ENCODE results near the gene TMEM79.
A peak's percentile ranks its signal among the peaks of the same experiment; 100 is the strongest.

TMEM79 gene

DNA sequence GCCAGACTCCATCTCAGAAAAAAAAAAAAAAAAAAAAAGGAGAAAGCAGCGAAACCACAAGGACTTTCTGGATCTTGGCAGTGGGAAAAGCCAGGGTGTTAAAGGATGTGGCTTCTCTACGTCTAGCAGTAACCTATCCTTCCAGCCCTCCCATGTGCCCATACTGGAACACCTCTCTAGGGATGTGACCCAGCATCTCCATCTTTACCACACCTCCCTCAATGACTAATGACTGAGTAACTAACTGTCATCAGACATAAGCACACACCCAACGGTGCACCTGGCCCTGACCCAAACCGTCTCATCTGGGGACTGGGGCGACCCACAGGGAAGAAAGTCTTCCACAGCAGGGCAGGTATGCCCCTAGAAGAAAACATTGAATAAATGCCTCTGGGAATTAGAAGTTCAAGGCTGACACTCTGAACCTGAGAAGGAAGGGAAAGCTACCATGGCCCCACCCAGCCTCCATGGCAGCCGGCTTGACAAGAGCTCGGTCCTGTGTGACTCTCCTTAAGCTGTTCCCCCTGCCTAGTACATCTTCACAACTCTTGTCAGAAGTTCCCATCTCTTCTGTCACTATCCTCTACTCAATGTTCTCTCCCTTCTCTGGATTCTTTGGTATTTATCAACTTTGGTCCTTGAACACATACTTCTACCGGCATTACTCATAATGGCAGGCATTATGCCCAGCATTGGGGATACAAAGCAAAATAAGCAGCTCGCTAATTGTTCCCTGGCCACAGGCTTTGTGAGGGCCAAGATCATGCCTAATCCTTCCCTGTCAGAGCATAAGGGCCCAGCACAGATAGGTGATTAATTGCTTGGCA, 21.5 kb upstream of the TMEM79 start:
- DNase-seq (ENCODE audit: low spot score) = no peak

DNA sequence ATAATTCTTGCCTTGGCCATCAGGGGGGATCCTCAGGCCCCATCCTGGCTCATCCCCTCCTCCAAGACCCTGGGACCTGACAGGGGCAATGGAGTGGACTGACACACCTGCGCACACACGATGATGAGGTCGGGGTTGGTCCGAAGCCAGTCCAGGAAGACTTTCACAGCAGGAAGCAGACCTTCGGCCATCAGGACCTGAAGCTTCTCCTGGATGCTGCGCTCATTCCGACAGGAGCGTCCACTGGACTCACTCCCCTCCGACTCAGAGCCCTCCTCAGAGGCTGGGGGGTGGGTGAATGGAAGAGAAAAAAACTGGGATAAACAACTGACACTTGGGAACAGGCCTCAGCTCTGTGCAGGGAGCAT, 20.9 kb upstream of the TMEM79 start:
- no peak for DNase-seq (ENCODE audit: low spot score)

DNA sequence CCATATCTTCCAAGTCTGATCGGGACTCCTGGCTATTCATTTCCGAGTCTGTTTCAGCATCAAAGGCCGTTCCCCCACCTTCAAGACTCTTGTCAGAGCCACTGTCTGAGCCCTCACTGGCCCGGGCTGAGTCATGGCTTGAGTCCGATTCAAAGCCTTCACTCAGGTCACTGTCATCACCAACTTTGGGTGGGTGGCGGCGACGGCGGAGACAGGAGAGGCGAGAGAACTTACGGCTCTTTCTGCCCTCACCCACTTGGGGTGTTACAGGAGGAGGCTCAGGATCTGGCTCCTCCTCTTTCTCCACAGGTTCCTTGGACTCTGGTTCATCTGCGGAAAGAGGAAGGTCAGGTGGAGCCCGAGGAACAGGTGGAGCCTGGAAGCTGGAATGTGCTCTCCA, 18.1 kb upstream of the TMEM79 start:
- DNase-seq (ENCODE audit: low spot score) = no peak

DNA sequence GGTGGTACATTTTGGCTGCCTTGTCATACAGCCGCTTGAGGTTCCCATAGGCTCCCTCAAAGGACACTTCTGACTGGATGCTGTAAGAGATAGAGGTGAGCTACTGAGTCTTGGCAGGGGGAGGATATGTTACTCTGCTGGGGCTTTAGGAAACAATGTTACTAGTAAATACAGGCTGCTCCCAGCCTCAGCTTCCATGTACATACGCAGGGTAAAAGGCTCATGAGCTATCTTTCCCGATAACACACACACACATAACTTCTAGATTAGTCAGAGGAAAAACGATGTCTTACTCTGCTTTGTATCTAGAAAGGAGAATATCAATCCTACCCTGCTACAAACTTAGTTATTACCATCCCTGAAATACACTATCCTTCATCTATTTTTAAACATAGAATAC, 15.8 kb upstream of the TMEM79 start:
- DNase-seq (ENCODE audit: low spot score) = no peak

DNA sequence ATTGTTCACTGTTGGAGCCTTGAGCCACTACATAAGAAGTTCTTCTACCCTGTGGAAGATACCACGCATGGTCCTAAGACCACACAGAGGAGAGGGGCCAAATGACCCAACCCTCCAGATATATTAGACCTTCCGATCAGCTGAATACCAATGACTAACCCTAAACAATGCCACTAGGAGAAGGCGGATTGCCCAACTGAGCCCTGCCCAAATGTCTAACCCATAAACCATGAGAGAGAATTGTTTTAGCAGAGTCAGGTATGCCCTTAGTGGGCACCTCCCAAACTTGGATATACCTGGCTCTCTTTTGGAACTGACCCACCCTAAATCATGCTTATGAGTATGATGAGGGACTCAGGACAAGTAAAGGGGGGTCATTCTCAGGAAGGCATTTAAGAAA, 13.8 kb upstream of the TMEM79 start:
- DNase-seq (ENCODE audit: low spot score) = no peak

DNA sequence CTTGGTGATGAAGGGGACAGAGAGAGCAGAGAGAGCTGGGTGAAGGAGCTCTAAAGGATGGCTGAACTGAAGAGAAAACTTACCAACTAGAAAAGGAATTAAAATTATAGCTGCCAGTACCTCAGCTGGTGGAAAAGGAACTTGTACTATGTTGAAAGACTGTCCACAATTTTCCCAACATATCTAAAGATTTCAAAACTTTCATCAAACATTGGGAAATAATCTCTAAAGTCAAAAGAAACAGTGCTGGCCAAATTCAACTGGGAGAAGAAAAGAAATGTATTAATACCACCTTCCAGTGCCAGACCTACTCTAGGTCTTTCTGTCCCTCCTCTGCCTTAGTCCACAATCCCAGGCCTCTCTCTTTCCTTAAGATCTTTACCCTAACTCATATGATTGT, 7.6 kb upstream of the TMEM79 start:
- DNase-seq (ENCODE audit: low spot score) = no peak

DNA sequence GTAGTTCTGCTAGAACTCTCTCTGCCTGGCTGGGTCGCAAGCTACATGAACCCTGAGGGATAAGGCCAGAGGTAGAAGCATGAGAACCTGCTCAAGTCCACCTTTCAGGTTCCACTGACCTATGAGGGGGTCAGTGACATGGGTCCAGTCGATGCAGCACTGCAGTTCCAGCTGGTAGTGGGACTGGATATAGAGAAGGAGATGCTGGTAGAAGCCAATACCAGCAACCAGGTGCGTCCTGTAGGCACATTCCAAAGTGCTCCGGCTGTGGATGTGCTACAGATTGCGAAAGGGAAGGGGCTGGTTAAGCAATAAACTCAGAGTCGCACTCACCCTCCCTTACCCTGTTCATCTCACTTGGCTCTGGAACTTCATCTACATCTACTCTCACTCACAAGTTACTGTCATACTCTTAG, 7.2 kb upstream of the TMEM79 start:
- DNase-seq (ENCODE audit: low spot score) = no peak

DNA sequence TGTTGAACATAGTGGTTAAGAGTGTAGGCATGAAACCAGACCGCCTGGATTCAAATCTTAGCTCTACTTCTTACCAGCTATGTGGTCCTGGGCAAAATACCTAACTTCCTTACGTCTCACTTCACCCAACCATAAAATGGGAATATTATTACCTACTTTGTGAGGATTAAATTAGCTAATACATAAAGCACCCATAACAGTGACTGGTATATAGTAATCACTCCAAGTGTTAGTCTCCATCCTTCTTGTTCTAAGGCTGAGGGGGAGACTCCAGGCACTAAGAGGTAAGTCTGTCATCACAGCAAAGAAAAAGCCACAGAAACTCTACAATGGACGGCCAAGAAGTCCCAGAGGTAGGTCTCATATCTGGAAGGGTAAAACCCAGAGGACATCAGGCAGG, 4.3 kb upstream of the TMEM79 start:
- DNase-seq (ENCODE audit: low spot score) = no peak

DNA sequence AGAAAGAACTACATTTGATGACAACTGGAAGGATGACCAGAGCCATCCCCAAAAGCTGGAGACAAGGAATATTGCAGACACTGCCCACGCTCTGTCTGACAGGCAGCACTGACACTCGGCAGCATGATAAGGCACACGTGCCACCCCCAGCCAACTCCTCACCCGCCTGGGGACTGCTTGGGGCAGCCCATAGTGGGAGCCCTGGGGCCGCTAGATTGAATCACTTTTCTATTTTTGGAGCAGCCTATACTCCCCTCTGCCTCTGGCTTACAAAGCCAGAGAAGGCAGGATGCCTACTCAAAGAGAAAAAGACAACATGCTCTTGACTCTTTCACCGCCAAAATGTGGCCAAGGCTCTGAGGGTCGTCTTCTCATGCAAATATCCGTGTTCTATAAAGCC, 2.8 kb upstream of the TMEM79 start:
- no peak for DNase-seq (ENCODE audit: low spot score)

DNA sequence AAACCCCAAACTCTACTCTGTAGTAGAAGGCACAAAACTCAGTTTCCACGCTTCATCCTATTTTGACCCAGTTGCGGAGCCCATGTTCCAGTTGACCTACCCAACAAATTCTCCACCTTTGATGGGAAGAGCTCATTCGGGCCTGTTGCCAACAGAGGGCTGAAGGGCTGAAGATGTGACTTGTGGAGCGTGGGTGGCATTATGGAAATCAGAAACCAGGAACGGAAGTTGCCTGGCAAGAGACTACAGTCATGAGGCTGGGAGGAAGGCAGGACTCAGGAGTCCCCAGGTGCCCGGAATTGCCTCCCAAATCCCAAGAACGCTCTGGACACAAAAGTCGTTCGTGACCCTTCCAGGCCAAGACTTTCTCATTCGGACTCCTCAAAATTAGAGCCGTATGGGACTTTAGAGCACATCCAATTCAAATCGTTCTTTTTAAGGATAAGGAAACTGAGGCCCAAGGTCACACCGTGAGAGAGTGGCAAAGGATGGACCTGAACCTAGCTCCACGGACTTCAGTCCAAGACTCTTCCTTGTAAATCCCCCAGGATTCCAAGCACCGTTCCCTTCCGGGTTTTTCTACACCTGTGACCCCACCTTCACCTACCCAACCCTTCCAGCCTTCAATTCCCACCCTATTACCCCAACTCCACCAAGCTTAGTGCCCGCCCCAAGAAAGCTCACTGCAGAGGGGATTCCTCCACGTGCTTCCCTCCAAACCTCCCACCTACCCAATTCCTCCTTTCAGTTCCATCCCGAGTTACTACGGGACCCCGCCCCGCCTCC, 2.2 kb upstream of the TMEM79 start:
- no peak for DNase-seq (ENCODE audit: low spot score)

DNA sequence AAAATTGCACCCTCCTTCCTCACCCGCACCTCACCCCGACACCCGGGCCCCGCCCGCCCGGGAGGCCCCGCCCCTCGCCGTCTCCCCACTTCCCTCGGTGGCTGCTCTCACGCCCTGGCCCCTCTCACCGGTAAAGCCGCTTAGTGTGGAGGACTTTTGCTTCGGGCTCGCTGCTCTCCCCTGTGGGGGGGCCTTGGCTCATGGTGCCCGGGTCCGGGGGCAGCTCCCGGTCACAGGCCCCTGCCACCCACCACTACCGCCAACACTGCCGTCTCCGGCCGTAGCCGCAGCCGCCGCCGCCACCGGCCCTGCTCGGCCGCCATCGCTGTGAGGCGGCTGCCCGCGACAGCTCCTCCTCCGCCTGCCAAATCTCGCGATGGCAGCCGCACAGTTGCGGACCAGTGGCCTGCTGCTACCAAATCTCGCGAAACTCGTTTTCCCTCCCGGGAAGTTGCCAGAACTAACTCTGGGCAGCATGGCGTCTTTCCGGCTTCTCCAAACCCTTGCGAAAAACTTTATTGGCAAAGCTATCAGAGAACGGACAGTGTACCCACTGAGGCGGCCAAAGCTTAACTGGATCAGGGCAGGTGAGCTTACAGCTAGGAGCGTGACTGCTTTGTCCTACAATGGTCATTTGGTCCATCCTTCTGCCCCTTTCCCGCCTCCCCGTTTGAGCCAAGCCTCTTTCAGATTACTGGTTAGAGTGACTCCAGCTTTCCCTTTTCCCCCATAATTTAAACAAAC, 1.5 kb upstream of the TMEM79 start, which contains the start of gene SMG5:
SMG5 (minus strand) TSS at position 347 of the 744 bp plus-strand sequence; CDS start at position 202, 145 bp downstream.
- peak; percentile 95 for DNase-seq (ENCODE audit: low spot score)

DNA sequence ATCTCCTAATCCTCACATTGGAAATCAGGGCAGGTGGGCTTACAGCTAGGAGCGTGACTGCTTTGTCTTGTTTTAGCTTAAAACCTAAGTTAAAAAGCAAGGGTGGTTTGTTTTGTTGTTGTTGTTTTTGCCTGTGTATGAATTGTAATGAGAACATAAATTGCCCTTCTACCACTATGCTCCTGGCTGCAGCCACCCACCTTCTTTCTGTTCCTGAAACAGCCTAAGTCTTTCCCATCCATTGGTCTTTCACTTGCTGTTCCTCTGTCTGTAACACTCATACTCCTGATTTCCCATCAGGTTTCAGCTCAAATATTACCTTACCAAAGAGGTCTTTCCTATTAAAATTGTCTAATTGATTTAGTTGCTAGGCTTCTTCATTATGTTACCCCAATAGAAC, 604 bp upstream of the TMEM79 start:
- no peak for DNase-seq (ENCODE audit: low spot score)

DNA sequence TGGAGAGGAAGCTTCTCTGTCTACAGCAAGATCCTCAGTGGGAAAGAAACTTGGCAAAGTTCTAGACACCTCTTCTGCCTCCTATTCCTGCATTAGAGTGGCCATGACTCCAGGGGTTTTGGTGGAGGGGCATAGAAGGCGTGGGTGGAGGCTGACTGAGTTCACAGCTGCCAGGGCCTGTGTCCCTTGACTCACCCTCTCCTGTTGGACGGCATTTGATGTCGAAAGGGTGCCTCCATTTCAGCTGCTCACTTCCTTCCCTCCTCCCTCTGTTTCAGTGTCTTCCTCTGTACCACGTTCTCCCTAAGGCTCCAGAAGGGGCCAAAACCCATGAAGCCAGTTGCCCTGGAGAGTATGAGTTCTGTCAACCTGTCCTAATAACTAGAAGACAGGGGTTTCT, 632 bp downstream of the TMEM79 start:
- no peak for DNase-seq (ENCODE audit: low spot score)

DNA sequence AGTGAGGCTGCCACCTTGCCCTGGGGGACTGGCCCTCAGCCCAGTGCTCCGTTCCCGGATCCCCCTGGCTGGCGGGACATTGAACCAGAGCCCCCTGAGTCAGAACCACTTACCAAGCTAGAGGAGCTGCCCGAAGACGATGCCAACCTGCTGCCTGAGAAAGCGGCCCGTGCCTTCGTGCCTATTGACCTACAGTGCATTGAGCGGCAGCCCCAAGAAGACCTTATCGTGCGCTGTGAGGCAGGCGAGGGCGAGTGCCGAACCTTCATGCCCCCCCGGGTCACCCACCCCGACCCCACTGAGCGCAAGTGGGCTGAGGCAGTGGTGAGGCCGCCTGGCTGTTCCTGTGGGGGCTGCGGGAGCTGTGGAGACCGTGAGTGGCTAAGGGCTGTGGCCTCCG, 1.3 kb downstream of the TMEM79 start:
- no peak for DNase-seq (ENCODE audit: low spot score)

DNA sequence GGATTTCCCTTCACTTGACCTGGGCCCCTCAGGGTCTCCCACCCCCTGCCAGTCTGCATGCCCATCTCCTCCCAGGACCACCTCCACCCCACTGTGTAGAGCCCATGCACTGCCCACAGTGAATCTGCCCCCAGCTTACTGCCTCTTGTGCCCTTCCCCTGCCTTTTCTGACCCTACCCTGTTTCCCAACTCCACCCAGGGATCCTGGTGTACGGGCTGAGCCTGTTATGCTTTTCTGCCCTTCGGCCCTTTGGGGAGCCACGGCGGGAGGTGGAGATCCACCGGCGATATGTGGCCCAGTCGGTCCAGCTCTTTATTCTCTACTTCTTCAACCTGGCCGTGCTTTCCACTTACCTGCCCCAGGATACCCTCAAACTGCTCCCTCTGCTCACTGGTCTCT, 1.9 kb downstream of the TMEM79 start:
- DNase-seq (ENCODE audit: low spot score) = no peak

DNA sequence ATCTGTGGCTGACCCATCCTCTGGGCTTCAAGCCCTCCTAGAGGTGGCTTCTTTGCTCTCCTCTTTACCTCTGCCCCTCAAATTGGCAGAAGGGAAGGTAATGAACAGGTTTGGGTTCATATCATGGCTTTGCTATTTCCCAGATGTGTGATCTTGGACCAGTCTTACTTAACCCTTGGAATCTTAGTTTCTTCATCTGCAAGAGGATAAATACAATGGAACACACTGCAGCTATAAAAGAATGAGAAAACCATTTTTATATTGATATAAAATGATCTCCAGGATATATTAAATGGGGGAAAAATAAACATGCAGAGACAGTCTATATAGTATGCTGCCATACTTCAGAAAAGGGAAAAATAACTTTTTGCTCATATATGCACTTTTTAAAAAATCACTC, 5.7 kb downstream of the TMEM79 start:
- no peak for DNase-seq (ENCODE audit: low spot score)

DNA sequence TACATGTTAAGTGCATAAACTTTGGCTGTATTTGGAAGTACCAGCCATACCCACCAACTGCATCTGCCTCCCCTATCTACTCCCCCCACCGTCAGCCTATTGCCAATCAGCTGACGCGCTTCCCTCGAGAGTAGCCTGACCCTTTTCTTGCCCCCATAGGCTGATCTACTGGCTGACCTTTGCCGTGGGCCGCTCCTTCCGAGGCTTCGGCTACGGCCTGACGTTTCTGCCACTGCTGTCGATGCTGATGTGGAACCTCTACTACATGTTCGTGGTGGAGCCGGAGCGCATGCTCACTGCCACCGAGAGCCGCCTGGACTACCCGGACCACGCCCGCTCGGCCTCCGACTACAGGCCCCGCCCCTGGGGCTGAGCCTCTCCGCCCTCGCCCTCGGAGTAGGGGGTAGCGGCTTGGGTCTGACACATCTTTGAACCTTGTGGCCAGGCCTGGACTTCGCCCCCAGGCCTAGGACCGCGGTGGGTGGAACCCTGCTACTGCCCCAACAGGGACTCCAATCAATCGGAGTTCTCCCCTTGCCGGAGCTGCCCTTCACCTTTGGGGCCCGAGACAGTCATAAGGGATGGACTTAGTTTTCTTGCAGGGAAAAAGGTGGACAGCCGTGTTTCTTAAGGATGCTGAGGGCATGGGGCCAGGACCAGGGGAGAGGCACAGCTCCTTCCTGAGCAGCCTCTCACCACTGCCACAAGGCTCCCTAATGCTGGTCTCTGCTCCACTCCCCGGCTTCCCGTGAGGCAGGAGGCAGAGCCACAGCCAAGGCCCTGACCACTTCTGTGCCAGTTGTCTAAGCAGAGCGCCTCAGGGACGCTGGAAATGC, 7.3 kb downstream of the TMEM79 start:
- DNase-seq (ENCODE audit: low spot score) = peak; percentile 86

DNA sequence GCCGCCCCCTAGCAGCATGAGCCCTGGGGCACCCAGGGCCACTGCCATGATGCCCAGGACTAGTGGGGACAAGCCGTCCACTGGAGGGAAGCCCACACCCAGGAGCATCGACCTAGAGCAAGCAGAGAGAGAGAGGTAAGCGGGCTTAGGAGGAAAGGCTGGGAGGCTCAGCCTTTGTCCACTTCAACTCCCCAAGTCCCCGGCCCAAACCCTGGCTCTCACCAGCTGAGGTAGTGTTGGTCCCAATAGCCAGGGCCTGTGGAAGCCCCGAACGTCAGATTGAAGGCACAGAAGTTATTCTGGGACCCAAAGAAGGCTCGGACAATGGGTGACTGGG, 8.9 kb downstream of the TMEM79 start:
- DNase-seq (ENCODE audit: low spot score) = no peak

DNA sequence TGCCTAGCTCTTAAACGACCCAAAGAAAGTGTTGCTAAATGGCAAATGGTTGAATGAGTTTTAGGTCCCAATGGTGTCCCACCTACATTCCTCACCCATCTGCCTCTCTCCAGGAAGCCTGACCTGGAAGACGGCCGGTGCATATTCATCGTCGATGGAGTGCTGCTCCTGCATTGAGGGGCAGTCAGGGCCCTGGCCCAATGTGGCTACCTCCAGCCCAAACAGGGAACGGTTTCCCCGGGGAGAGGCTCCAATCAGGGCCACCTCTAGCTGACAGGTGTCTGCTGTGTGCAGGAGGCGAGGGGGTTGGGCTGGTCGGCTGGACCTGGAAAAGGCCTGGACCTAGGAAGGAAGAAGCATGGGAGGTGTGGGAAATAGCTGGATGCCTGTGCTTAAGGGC, 9.8 kb downstream of the TMEM79 start:
- no peak for DNase-seq (ENCODE audit: low spot score)

DNA sequence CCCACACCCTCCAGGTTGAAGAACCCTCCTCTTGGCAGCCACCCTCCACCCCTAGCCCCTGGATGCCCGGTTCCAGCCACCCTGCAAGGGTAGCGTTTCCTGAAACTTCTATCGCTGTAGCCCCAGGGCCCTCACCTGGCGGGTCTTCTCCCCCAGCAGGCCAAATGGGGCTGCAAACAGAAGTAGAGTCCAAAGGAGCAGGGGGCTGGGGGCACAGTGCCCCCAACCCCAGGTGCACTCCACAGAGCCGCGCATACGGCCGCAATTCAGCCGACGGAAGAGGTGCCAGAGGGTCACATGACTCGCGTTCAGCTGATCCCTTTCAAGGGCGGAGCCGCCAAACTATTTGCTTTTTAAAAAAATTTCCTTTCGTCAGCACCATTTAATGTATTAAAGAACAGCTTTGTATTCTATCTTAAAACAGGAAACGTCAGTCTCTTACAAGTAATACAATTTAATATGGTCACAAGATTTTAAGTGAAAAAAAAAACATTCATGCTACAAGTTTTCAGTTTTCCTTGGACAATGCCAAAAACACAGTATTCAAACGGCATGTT, 11.3 kb downstream of the TMEM79 start, which contains the start of gene GLMP:
GLMP (minus strand) TSS at position 289 of the 557 bp plus-strand sequence; CDS start at position 255, 34 bp downstream.
- DNase-seq (ENCODE audit: low spot score) = peak; percentile 72

DNA sequence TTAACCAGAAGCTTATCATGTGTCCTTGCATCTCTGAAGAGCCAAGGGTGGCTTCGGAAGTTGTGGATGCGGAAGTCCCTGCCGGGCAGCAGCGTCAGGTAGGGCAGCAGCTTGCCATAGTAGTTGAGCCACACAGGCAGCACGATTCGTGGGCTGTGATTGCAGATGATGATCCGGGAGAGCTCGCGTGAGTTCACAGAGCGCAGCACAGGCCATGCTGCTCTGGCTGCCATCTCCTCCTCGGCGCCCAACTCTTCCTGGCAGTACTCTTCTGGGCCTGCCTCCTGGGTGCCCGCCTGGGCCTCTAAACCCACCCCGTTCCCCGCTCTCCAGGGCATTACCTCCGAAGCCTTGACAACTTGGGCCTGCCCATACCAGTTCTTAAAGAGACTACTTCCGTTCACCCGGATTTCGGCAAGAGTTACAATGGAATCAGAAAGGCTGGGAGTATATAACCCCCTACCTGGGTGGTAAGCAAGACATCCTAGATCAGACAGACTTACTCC, 14.8 kb downstream of the TMEM79 start, which contains the start of gene VHLL:
VHLL (minus strand) TSS at position 456 of the 506 bp plus-strand sequence; CDS start at position 338, 118 bp downstream.
- no peak for DNase-seq (ENCODE audit: low spot score)

Data from left forelimb (tissue), 1 donor.